Fibroblast of villous mesenchyme (primary cell): ENCODE results near the gene LSP1. TPM values are rescaled to one million over a fixed set of nuclear protein-coding genes. Genes with fewer than 3 reads are reported as not detected.
A peak's percentile ranks its signal among the peaks of the same experiment; 100 is the strongest.
"Not testable (repeated sequence)": the region's sequence is repeated elsewhere in the genome, so short reads cannot be mapped to it uniquely, and the experiment has no call there.

ENCODE experiments used
- DNase-seq: peaks from one replicate; pipeline ENCODE4 v3.0.0-alpha.2; 2010; ENCODE audit warnings: low read depth
- H3K4me3 ChIP-seq: 2 replicates; pipeline ENCODE4 v1.5.1; 2011; ENCODE audit warnings: low read depth, mild to moderate bottlenecking, low read length
- total RNA-seq: library from RNA; depleted of rRNA; stranded (reverse); fragments of >200 nt; gene quantifications from 2 replicates; pipeline ENCODE4 v1.2.3, GENCODE V29; 2012
- TF ChIP-seq, protein P1 (sequence below): IDR thresholded peaks from 2 replicates; pipeline ENCODE4 v1.5.1; 2012; ENCODE audit warnings: low read depth, mild to moderate bottlenecking, low read length; ENCODE audit not compliant: insufficient read depth

Gene LSP1
- total RNA-seq, 1 donor: not detected

DNA sequence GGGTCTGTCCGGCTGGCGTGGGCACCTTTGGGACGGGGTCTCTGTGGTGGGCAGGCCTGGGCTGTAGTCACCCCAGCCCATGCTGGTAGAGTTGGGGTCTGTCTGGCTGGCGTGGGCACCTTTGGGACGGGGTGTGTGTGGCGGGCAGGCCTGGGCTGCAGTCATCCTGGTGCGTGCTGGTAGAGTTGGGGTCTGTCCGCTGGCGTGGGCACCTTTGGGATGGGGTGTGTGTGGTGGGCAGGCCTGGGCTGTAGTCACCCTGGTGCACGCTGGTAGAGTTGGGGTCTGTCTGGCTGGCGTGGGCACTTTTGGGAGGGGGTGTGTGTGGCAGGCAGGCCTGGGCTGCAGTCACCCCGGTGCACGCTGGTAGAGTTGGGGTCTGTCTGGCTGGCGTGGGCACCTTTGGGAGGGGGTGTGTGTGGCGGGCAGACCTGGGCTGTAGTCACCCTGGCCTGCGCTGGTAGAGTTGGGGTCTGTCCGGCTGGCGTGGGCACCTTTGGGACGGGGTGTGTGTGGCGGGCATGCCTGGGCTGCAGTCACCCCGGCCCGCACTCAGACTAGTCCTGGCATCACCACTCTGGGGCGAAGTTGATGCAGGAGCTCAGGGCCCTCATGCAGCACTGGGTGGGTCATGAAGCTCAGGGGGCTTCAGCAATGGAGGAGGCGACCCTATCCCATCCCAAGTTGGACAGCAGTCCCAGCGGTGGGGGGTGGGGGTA lies 19.5 kb downstream of the LSP1 start:
- H3K4me3 ChIP-seq: peak overlapping the region; percentile 52
- TF ChIP-seq, protein P1, sequence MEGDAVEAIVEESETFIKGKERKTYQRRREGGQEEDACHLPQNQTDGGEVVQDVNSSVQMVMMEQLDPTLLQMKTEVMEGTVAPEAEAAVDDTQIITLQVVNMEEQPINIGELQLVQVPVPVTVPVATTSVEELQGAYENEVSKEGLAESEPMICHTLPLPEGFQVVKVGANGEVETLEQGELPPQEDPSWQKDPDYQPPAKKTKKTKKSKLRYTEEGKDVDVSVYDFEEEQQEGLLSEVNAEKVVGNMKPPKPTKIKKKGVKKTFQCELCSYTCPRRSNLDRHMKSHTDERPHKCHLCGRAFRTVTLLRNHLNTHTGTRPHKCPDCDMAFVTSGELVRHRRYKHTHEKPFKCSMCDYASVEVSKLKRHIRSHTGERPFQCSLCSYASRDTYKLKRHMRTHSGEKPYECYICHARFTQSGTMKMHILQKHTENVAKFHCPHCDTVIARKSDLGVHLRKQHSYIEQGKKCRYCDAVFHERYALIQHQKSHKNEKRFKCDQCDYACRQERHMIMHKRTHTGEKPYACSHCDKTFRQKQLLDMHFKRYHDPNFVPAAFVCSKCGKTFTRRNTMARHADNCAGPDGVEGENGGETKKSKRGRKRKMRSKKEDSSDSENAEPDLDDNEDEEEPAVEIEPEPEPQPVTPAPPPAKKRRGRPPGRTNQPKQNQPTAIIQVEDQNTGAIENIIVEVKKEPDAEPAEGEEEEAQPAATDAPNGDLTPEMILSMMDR: no peak
- DNase-seq: no peak

DNA sequence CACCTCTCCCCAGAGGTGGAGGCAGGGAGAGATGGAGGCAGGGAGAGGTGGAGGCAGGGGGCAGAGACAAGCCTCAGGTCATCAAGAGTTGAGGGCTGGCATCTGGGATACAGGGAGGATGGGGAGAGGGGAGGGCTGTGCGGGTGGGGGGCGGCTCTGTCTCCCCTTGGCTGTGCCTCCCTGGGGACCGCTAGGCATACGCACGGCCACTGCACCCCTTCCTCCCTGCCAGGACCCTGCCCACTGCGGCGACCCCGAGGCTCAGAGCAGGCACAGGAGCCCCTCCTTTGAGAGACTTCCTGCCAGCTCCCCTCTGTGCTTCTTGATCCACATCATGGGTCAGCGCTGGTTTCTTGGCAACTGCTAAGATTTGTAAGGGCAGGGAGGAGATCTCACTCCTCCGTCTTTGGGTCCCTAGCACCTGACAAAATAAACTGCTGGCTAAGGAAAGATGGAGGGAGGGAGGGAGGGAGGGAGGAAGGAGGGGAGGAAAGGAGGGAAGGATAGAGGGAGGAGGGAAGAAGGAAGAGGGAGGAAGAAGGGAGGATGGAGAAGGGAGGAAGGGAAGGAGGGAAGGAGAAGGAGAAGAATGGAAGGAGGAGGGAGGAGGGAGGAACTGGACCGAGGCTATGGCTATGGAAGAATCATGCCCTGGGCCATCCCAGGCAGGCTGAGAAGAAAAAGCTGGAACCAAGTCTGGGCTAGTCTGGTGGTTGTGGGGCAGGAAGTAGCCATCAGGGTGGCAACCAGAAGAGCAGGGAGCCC lies 20.3 kb downstream of the LSP1 start:
- peak; percentile 47 for DNase-seq
- TF ChIP-seq, protein P1: no peak
- H3K4me3 ChIP-seq: peak overlapping the region; percentile 15

DNA sequence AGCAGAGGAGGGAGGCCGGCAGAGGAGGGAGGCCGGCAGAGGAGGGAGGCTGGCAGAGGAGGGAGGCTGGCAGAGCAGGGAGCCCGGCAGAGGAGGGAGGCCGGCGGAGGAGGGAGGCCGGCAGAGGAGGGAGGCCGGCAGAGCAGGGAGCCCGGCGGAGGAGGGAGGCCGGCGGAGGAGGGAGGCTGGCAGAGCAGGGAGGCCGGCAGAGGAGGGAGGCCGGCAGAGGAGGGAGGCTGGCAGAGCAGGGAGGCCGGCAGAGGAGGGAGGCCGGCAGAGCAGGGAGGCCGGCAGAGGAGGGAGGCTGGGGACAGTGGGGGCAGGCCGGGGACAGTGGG lies 20.9 kb downstream of the LSP1 start:
- not testable (repeated sequence) for DNase-seq, H3K4me3 ChIP-seq

DNA sequence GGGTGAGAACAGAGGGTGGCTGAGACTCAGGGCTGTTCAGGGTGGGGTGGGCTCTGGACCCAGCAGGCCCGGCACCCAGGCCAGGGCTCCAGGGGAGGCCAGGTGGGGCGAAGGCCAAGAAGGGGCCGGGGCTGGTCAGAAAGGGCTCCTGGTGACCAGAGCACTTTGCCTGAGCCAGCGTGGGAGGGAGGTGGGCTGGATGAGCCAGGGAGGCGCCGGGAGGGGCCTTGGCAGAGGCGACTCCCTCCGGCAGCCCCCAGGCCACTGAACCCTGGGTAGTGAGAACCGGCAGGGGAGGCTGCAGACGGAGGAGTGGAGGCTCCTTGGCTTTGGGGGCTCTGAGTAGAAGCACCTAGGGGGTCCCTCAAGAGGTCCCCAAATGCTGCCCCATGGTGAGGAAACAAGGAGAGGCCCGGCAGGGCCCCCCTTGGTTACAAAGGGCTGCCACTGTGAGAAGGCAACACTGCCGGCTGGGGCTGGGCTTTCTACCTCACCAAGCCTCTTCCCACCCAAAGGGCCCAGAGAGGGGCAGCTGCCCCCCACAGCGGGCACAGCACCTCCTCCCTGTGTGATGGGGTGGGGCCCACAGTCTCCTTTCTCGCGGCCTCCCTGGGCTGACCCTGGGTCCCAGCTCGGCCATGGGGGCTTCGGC lies 21.7 kb downstream of the LSP1 start:
- H3K4me3 ChIP-seq, DNase-seq: not testable (repeated sequence)

DNA sequence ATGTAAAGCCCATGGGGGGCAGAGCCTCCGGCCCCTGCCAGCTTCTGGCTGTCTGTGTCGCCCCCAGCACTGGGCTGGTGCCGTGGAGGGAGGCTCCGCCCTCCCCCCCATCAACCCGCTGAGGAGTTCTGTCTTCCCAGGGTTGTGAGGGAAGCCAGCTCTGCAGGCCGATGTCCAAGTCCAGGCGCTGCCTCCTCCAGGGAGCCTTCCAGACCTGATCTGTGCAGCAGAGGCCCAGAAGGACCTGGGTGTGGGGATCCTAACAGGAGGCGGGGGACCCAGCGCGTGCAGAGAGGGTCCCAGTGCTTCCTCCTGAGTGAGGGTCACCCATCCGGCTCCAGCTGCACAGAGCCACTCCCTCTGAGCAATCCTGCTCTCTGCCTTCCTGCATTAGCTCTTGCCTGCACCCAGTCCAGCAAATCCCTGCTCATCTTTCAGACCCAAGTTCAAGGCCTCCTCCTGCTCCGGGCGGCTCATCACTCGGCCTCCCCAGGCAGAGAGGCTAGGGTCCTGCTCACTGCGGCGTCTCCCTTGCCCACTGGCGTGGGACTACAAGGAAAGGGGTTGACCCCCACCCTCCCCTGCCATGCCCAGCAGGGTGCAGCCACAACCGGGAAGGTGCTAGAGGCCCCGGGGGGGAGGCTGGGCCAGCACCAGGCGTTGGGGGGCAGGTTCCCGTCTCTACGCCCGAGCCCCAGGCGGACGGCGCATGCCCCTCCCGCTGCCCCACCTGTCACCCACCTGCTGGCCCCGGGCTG lies 22.4 kb downstream of the LSP1 start:
- no peak for DNase-seq
- H3K4me3 ChIP-seq: peak overlapping the region; percentile 37
- TF ChIP-seq, protein P1: no peak

DNA sequence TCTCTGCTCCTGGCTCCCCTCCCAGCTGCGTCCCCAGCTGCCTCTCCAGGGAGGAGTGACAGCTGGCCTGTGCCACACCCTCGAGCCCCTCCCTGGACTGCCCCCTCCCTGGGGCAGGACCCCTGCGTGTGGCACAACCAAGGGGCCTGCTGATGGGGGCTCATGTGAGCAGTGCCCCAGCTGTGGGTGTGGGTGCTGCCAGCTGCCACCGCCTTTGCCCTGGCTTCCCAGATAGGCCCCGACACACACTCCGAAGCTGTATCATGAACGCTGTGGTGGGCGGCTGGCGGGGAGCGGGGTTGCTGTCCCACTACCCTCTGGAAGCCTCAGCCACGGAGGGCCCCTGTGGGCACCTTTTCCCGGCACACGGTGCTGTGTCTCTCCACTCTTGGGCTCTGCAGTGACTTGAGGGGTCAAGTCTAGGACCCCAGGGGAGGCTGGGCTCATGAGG lies 23.0 kb downstream of the LSP1 start:
- H3K4me3 ChIP-seq: peak overlapping the region; percentile 56
- not testable (repeated sequence) for DNase-seq

DNA sequence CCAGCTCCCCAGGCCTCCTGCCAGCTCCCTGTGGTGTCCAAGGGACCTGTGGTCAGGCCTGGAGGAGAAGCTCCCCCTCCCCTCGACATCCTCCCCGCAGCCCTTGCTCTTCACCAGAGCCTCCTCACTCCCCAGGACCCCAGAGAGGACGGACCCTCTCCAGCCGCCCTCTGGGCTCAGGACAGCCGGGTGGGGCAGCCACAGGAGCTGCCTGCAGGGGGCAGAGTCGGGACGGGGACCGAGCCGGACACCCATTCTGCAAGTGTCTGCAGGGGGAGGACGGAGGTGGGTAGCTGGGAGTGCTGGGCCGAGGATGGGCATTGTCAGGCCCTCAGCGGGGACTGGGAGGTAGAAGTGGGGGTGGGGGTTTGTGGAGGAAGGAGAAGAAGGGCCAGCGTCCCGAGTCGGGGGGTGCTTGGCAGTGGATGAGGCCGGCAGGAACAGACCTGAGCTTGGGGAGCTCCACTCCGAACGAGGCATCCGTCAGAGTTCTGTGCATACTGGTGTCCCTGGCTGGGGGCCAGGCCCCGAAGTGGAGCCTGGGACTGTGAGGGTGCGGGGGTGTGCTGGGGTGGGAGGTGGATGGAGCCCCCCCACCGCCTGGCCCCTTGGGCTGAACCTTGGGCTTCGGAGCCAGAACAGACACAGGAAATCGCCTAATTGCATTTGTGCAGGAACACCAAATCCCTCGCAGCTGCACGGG lies 23.6 kb downstream of the LSP1 start:
- TF ChIP-seq, protein P1: peak; percentile 77
- H3K4me3 ChIP-seq: peak overlapping the region; percentile 56
- DNase-seq: peak; percentile 97
